SJCRH30 (cell line): ENCODE data around the gene PDE7B. TPM values are rescaled to one million over a fixed set of nuclear protein-coding genes. Genes with fewer than 3 reads are reported as not detected.

Experiments used
- DNase-seq, 2 experiments: peaks; one replicate each; pipeline ENCODE4 v3.0.0-alpha.2; 2015 to 2020
- H3K27ac ChIP-seq: fragments of 250-450 bp; sonication (Bioruptor Pico); 2 replicates; pipeline ENCODE4 v1.5.1; 2020; ENCODE audit warnings: mild to moderate bottlenecking, moderate library complexity
- H3K27me3 ChIP-seq: fragments of 250-450 bp; sonication (Bioruptor Pico); 2 replicates; pipeline ENCODE4 v1.5.1; 2020; ENCODE audit warnings: mild to moderate bottlenecking, moderate library complexity
- H3K36me3 ChIP-seq: fragments of 250-450 bp; sonication (Bioruptor Pico); 2 replicates; pipeline ENCODE4 v1.5.1; 2020; ENCODE audit warnings: mild to moderate bottlenecking, moderate library complexity
- H3K4me1 ChIP-seq: fragments of 250-450 bp; sonication (Bioruptor Pico); 2 replicates; pipeline ENCODE4 v1.5.1; 2020; ENCODE audit warnings: mild to moderate bottlenecking, moderate library complexity
- H3K4me3 ChIP-seq: fragments of 250-450 bp; sonication (Bioruptor Pico); 2 replicates; pipeline ENCODE4 v1.5.1; 2020; ENCODE audit warnings: mild to moderate bottlenecking, moderate library complexity
- H3K9me3 ChIP-seq: fragments of 250-450 bp; sonication (Bioruptor Pico); replicated peaks from 2 replicates; pipeline ENCODE4 v1.5.1; 2020; ENCODE audit warnings: mild to moderate bottlenecking, moderate library complexity
- total RNA-seq: library from RNA; depleted of rRNA; stranded (reverse); fragments of >200 nt; shearing (Covaris generic); gene quantifications from 2 replicates; pipeline ENCODE4 v1.2.3, GENCODE V29; 2014

The PDE7B gene
- total RNA-seq, 1 experiment from 2014 or later, result 0.20 TPM

DNA sequence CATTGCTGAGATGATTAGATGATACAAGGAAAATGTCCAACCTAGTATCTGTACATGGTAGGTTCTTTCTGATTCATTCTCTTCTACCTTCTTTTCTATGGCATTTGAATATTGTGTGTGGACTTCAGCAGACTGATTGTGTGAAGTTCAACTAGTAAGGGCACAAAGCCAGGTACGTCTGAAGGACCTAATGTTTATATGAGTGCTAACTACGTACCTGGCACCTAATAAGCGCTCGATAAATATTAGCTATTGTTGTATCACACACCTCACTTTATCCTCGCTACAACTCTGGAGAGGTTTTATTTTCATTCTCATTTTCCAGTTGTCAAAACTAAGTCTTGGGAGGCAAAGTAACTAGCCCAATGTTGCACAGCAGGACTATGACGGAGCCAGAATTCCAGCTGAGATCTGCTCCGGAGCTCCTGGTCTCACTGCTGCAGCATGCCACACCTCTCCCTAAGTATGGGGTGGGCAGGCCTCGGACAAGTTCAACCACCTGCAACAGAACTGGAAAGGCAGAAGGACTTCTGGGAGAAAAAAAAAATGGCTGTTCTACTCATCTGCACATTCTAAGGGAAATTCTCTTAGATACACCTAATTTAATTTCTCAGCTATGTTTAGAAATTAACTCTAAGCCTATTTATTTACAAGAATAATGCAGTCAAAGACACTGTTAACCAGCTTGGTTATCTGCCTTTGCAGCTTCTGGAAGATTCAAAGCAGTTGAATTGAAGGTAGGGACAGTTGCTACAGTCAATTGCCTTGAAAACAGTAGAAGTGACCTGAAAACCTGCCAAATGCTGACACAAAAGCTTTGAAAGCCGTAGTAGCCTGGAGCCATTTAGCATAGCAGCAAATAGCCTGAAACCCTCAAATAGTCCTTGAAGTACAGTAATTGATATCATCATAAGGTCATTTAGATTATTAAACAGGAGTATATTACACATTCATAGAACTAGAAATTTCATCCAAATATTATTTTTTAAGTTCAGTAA lies 165.0 kb downstream of the PDE7B start:
- Histone ChIP-seq H3K9me3 (no peaks in the 10 kb centered on the region), H3K4me3 (no peak overlapping the region), H3K27ac (no peak overlapping the region), H3K4me1 (0 out of 2 replicates have a peak, but pooled peaks cover 6% of the 10 kb centered on the region), H3K36me3 (no peaks in the 10 kb centered on the region; the same call in 1 of the 2 replicates), H3K27me3 (no peaks in the 10 kb centered on the region)
- DNase-seq, result peak in 1 of 2 experiments; percentile 59

DNA sequence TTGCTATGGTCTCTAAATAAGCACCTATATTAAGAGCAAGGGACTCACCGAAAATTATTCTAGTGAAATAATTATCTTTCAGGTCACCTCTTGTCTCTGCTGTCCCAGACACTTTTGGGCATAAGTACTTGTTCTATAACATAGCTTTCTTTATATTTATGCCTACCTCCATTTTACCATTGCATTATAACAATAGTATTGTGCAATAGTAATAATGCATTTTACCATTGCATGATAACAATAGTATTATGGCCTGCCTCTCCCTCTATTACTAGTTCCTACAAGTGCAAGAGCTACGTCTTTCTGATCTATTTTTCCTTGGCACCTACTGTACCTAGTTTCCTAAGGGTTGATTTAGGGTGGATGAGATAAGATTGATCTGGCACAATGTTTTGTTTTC lies 169.2 kb downstream of the PDE7B start:
- H3K4me3 ChIP-seq, result no peak overlapping the region
- DNase-seq, result no peak

DNA sequence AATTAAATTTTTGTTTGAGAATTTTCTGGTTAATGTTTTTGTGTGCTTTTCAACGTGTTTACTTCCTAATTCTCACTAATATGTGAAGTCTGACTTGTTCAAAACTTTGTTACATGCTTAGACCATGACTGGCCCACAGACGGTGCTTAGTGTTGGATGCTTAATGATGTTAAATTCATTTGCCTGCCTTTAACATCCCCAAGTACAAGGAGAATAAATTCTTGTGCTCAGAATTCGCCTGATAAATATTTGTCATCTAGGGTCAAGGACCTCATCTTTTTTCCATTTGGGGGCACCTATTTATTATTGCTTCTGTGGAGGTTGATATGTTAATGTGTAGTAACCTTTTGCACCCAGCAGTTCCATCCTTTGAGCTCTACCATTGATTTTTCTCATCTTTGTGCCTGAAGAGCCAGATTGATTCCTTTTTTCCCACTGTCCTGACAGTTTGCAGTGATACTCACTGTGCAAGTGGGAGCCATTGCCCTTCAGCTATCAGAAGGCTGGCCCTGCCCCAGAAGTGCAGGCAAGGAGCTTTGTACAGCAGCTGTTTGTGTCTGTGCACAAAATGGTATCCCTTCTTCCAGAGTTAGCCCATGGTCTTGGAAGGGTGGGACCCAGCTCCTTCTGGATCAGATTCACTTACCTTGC lies 170.8 kb downstream of the PDE7B start:
- H3K27ac ChIP-seq, result no peak overlapping the region
- H3K27me3 ChIP-seq, result no peaks in the 10 kb centered on the region
- no peak overlapping the region for H3K4me3 ChIP-seq

More for the DNA sequence above, 169.2 kb downstream of the PDE7B start:
- Histone ChIP-seq H3K27me3 (no peaks in the 10 kb centered on the region), H3K9me3 (no peaks in the 10 kb centered on the region), H3K27ac (no peak overlapping the region), H3K36me3 (no peaks in the 10 kb centered on the region), H3K4me1 (no peaks in the 10 kb centered on the region)

GRCh38 chr6:136024711-136025110 lies 173.2 kb downstream of the PDE7B start:
- no peak for DNase-seq
- H3K4me1 ChIP-seq, result no peaks in the 10 kb centered on the region

More for the DNA sequence above, 170.8 kb downstream of the PDE7B start:
- Histone ChIP-seq H3K4me1 (no peaks in the 10 kb centered on the region), H3K9me3 (no peaks in the 10 kb centered on the region), H3K36me3 (no peaks in the 10 kb centered on the region)
- no peak for DNase-seq

GRCh38 chr6:136025736-136026135 lies 174.2 kb downstream of the PDE7B start:
- H3K4me1 ChIP-seq, result no peaks in the 10 kb centered on the region
- no peaks in the 10 kb centered on the region for H3K27me3 ChIP-seq
- H3K36me3 ChIP-seq, result no peaks in the 10 kb centered on the region
- no peak overlapping the region for H3K27ac ChIP-seq
- DNase-seq, result no peak
- H3K9me3 ChIP-seq, result no peaks in the 10 kb centered on the region
- no peak overlapping the region for H3K4me3 ChIP-seq

More at GRCh38 chr6:136024711-136025110, 173.2 kb downstream of the PDE7B start:
- Histone ChIP-seq H3K27ac (no peak overlapping the region), H3K4me3 (no peak overlapping the region), H3K9me3 (no peaks in the 10 kb centered on the region), H3K36me3 (no peaks in the 10 kb centered on the region), H3K27me3 (no peaks in the 10 kb centered on the region)

DNA sequence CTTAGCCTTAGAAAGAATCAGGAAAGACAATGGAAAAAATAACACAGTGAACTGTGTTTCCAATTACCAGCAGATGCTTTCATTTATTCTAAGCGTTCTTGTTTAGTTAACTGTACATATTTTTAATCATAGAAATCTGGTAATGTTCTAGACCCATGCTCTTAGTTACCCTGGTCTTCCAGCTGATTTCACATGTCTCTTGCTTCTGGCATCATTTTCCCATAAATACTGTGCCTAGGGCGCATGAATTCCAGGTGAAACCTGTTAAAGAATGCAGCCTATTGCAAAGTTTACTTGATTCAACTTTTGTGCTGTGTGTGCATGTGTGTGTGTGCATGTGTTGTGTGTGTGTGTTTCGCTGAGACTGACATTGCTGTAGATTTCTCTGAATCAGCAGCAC lies 178.6 kb downstream of the PDE7B start:
- no peaks in the 10 kb centered on the region for H3K9me3 ChIP-seq
- H3K27me3 ChIP-seq, result no peaks in the 10 kb centered on the region
- H3K27ac ChIP-seq, result no peak overlapping the region
- H3K4me3 ChIP-seq, result no peak overlapping the region
- H3K36me3 ChIP-seq, result no peaks in the 10 kb centered on the region
- H3K4me1 ChIP-seq, result peaks cover 6% of the 10 kb centered on the region; the same call in 1 of the 2 replicates
- DNase-seq, result no peak

- Histone ChIP-seq H3K27me3 (no peaks in the 10 kb centered on the region), H3K9me3 (no peaks in the 10 kb centered on the region), H3K36me3 (no peaks in the 10 kb centered on the region), H3K4me3 (no peak overlapping the region), H3K27ac (no peak overlapping the region), H3K4me1 (peaks cover 6% of the 10 kb centered on the region; the same call in 1 of the 2 replicates)
- DNase-seq, result no peak
These were observed 180.5 kb downstream of the PDE7B start for GRCh38 chr6:136031982-136032381.

GRCh38 chr6:136033416-136033815 lies 181.9 kb downstream of the PDE7B start:
- Histone ChIP-seq H3K27me3 (0 out of 2 replicates have a peak, but pooled peaks cover 4% of the 10 kb centered on the region), H3K27ac (no peak overlapping the region)
- peak; percentile 19 to 53 for DNase-seq

DNA sequence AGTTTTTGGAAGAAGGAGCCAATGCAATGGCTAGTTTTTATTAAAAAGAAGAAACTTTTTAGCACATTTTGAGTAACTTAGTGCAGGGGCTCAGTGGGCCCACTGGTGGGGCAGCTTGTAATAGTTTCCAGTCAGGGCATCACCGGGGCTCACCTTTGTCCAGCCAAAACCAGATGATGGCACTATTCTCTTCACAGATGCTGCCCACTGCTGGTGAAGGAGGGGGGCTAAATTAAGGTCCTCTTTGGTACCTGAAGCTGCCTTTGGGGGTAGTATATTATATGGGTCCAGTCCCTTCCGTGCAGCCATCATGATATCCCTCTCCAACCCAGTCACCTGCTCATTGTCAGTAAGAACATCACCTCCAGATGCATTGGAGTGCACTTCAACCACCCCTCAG lies 182.9 kb downstream of the PDE7B start:
- no peak for DNase-seq
- H3K36me3 ChIP-seq, result no peaks in the 10 kb centered on the region
- H3K9me3 ChIP-seq, result no peaks in the 10 kb centered on the region
- peaks cover 6% of the 10 kb centered on the region; the same call in 1 of the 2 replicates for H3K4me1 ChIP-seq
- no peak overlapping the region for H3K4me3 ChIP-seq
- H3K27ac ChIP-seq, result no peak overlapping the region
- 0 out of 2 replicates have a peak, but pooled peaks cover 4% of the 10 kb centered on the region for H3K27me3 ChIP-seq

More at GRCh38 chr6:136033416-136033815, 181.9 kb downstream of the PDE7B start:
- Histone ChIP-seq H3K36me3 (no peaks in the 10 kb centered on the region), H3K4me3 (no peak overlapping the region), H3K9me3 (no peaks in the 10 kb centered on the region), H3K4me1 (peaks cover 6% of the 10 kb centered on the region; the same call in 1 of the 2 replicates)

DNA sequence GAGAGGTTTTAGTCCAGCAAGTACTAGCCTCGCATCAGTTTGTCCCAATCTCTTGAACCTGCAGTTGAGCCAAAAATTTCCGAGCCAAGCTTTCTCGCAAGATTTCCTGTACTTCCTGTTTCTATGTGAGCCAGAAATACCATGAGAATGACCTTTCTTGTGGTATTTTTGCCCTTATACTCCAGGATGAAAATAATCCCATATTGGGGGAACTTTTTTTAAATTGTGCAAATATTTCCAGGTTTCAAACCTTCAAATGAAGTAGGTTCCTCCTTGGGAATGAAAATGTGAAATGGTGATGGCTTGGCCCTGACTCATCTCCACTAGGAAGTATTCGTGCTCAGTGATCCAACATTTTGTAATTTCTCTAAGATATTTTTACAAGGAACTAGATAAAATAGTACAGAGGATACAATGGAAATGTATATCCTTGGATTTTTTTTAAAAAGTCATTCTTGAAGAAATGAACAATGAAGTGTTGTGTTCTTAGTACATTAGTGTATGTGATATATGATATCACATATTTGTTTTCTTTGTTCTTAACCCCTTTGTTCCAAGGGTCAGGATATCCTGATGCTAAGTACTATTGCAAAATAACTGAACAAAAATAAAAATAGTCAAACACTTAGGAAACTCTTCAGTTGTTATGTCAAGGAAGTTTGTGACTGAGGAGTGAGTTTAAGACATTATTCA lies 184.0 kb downstream of the PDE7B start:
- Histone ChIP-seq H3K36me3 (no peaks in the 10 kb centered on the region), H3K9me3 (no peaks in the 10 kb centered on the region), H3K27me3 (0 out of 2 replicates have a peak, but pooled peaks cover 4% of the 10 kb centered on the region), H3K27ac (no peak overlapping the region), H3K4me1 (peaks cover 6% of the 10 kb centered on the region; the same call in 1 of the 2 replicates), H3K4me3 (no peak overlapping the region)
- no peak for DNase-seq

DNA sequence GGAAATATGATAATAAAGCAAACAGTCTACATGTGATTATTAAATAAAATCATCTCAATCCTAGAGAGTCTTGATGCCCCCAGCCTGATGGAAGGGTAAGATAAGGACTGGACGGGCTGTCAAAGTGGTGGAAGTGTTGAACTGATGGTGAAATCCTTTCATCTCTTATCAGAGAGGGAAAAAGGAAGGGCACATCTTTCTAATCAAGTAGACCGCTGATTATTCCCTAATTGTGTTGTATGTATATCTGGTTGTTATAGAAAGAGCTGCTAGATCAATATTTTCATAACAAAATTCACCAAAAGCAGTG lies 184.5 kb downstream of the PDE7B start:
- no peaks in the 10 kb centered on the region for H3K9me3 ChIP-seq
- H3K4me3 ChIP-seq, result no peak overlapping the region
- no peaks in the 10 kb centered on the region for H3K36me3 ChIP-seq
- no peak for DNase-seq
- no peak overlapping the region for H3K27ac ChIP-seq
- 0 out of 2 replicates have a peak, but pooled peaks cover 4% of the 10 kb centered on the region for H3K27me3 ChIP-seq
- peaks cover 6% of the 10 kb centered on the region; the same call in 1 of the 2 replicates for H3K4me1 ChIP-seq

DNA sequence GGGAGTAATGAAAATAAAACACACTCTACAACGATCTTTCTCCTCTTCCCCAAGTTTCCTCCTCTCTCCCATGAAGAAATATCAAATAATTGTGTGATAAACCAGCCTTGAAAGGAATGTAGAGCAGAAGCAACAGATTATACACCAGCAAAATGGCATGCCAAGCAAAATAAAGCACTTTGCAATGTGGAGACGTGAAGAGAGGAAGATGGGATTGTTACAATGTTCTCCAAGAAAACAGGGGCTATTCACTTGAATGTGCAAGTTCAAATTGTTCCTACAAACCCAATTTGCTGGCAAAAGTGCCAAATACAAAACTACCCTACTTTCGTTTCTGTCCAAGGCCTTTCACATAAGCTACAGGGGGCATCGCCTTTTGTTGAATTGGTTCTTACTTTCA lies 185.1 kb downstream of the PDE7B start:
- 0 out of 2 replicates have a peak, but pooled peaks cover 4% of the 10 kb centered on the region for H3K27me3 ChIP-seq
- H3K27ac ChIP-seq, result no peak overlapping the region
- H3K4me3 ChIP-seq, result no peak overlapping the region
- no peaks in the 10 kb centered on the region for H3K9me3 ChIP-seq
- no peak for DNase-seq
- H3K36me3 ChIP-seq, result no peaks in the 10 kb centered on the region
- peaks cover 6% of the 10 kb centered on the region; the same call in 1 of the 2 replicates for H3K4me1 ChIP-seq

GRCh38 chr6:136037242-136037875 lies 185.9 kb downstream of the PDE7B start:
- Histone ChIP-seq H3K27ac (no peak overlapping the region), H3K36me3 (no peaks in the 10 kb centered on the region), H3K4me3 (no peak overlapping the region), H3K27me3 (0 out of 2 replicates have a peak, but pooled peaks cover 4% of the 10 kb centered on the region), H3K4me1 (peaks cover 6% of the 10 kb centered on the region; the same call in 1 of the 2 replicates), H3K9me3 (no peaks in the 10 kb centered on the region)
- DNase-seq, result no peak

GRCh38 chr6:136037876-136038460 lies 186.5 kb downstream of the PDE7B start:
- H3K4me3 ChIP-seq, result no peak overlapping the region

More at GRCh38 chr6:136037876-136038460, 186.5 kb downstream of the PDE7B start:
- Histone ChIP-seq H3K4me1 (peaks cover 5% of the 10 kb centered on the region; the same call in 1 of the 2 replicates), H3K36me3 (no peaks in the 10 kb centered on the region), H3K9me3 (no peaks in the 10 kb centered on the region), H3K27ac (no peak overlapping the region), H3K27me3 (0 out of 2 replicates have a peak, but pooled peaks cover 4% of the 10 kb centered on the region)
- DNase-seq, result no peak
